ENCODE measurements around the gene RNF2. TPM values are rescaled to one million over a fixed set of nuclear protein-coding genes. Genes with fewer than 3 reads are reported as not detected.

RNF2 gene
- total and polyA plus RNA-seq, 2 of the 13 experiments (the other 11 are each of a cell fraction or from before 2014, with no cell fraction given) = 19.3 to 21.7 TPM

DNA sequence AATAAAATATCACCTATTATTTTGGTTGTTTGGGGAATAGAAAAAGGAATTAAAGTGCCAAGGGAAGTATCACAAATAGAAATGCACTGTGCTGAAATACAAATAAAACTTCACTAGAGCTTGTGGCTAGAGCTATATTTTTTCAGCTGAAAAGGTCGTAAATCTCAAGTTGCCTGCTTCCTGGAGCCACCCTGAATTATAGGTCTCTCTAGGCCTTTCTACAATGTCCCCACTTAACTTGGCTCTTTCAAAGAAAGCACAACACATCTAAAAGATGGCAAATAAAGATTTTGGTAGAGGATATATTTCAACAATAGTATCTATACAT, 5.0 kb upstream of the RNF2 start (continued):
- TF ChIP-seq ATM (IDR thresholded peaks at IDR 0.05; ENCODE audit: borderline replicate concordance) (no peak), ZNF318 (CRISPR knock-in tag; IDR thresholded peaks at IDR 0.05) (no peak), CBX5 (CRISPR knock-in tag; IDR thresholded peaks at IDR 0.05; ENCODE audit: borderline replicate concordance) (no peak), PPARG (CRISPR knock-in tag; conservative IDR thresholded peaks at IDR 0.05) (no peak), PAF1 (CRISPR knock-in tag; IDR thresholded peaks at IDR 0.05) (no peak)
- TF ChIP-seq, protein P1, sequence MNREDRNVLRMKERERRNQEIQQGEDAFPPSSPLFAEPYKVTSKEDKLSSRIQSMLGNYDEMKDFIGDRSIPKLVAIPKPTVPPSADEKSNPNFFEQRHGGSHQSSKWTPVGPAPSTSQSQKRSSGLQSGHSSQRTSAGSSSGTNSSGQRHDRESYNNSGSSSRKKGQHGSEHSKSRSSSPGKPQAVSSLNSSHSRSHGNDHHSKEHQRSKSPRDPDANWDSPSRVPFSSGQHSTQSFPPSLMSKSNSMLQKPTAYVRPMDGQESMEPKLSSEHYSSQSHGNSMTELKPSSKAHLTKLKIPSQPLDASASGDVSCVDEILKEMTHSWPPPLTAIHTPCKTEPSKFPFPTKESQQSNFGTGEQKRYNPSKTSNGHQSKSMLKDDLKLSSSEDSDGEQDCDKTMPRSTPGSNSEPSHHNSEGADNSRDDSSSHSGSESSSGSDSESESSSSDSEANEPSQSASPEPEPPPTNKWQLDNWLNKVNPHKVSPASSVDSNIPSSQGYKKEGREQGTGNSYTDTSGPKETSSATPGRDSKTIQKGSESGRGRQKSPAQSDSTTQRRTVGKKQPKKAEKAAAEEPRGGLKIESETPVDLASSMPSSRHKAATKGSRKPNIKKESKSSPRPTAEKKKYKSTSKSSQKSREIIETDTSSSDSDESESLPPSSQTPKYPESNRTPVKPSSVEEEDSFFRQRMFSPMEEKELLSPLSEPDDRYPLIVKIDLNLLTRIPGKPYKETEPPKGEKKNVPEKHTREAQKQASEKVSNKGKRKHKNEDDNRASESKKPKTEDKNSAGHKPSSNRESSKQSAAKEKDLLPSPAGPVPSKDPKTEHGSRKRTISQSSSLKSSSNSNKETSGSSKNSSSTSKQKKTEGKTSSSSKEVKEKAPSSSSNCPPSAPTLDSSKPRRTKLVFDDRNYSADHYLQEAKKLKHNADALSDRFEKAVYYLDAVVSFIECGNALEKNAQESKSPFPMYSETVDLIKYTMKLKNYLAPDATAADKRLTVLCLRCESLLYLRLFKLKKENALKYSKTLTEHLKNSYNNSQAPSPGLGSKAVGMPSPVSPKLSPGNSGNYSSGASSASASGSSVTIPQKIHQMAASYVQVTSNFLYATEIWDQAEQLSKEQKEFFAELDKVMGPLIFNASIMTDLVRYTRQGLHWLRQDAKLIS (CRISPR knock-in tag; IDR thresholded peaks at IDR 0.05) = no peak

Measured in HepG2 (cell line).